Stimulated activated CD8-positive, alpha-beta memory T cell treated with anti-CD3 and anti-CD28 coated beads, Interleukin-15, amount 100 ng/mL, for 24 hours (primary cell): ENCODE measurements around the gene HNRNPD.
"Not testable (repeated sequence)": the region's sequence is repeated elsewhere in the genome, so short reads cannot be mapped to it uniquely, and the experiment has no call there.

Experiments
- DNase-seq: peaks from one replicate; pipeline ENCODE4 v3.0.0-alpha.2; 2020; ENCODE audit warnings: low read depth

Gene HNRNPD

GRCh38 chr4:82372517-82373485 is 990 bp downstream of the HNRNPD start:
- peak; percentile 41 for DNase-seq

GRCh38 chr4:82371497-82371896 is 2.3 kb downstream of the HNRNPD start:
- DNase-seq, result no peak

- no peak for DNase-seq
Measured at GRCh38 chr4:82367438-82368097, 6.2 kb downstream of the HNRNPD start.

DNA sequence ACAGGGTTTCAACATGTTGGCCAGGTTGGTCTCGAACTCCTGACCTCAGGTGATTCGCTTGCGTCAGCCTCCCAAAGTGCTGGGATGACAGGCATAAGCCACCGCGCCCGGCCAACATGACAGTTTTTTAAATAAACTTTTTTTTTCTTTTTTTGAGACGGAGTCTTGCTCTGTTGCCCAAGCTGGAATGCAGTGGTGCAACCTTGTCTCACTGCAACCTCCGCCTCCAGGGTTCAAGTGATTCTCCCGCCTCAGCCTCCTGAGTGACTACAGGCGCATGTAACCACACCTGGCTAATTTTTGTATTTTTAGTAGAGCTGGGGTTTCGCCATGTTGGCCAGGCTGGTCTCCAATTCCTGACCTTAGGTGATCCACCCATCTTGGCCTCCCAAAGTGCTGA is 7.4 kb downstream of the HNRNPD start:
- not testable (repeated sequence) for DNase-seq

- DNase-seq, result no peak
Measured at GRCh38 chr4:82363896-82364487, 9.8 kb downstream of the HNRNPD start.

- no peak for DNase-seq
Measured at GRCh38 chr4:82362565-82362964, 11.2 kb downstream of the HNRNPD start.

DNA sequence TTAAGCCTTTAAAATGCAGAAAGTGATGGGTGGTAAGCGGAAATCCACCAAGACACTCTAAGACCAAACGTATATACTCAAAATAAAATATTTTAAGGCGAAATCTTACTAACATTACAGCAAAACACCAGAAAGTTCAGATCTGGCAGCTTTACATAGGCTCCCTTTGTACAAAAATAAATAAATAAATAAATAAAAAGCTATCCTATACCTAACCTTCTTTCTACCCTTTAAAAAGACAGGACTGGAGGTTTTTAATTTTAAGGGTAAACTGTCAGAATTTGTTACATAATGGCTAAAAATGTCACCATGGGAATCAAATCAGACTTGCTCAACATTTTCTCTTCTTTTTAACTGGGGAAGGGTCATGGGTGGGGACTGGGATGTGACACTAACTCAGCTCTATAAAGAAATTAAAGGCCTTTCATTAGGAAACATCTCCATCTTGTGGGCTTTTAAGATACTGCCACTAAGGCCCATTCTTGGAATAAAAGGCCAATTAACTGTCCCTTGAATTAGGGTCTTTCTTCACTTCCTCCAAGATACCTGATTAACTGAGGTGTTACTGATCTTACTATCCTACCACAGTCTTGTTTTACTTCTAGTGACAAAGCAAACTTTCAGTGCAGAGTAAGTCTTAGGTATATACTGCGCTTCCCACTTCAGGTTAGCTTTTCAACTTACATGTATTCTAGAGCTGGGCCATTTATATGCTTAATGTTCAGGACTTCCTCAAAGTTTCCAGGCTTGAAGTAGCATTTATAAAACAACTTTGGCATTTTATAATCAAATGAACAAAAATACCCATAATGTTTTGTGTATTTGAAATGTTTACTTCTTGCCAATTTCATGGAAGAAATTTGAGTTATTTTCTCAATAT is 13.3 kb downstream of the HNRNPD start:
- no peak for DNase-seq

GRCh38 chr4:82358847-82359246 is 14.9 kb downstream of the HNRNPD start:
- no peak for DNase-seq

GRCh38 chr4:82357640-82358039 is 16.2 kb downstream of the HNRNPD start:
- no peak for DNase-seq

DNA sequence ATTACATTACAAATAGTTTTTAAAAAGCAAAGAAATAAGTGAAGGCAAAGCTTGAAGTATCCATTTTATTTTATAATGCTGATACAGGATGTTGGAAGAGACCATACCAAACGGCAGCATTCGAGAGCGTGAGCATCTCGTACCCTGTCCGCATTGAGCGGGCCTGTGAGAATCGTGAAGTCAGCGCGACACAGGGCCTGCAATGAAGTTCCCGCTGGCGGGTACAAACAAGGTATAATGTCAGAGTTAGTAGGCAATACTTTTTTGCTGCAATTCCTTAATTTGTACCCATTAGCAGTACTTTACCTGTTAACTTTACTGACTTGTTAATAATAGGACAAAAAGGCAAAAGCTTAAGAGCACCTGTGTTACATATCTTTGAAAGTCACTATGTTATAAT is 19.0 kb downstream of the HNRNPD start:
- no peak for DNase-seq

- DNase-seq, result no peak
Measured at GRCh38 chr4:82352825-82353366, 20.9 kb downstream of the HNRNPD start.

DNA sequence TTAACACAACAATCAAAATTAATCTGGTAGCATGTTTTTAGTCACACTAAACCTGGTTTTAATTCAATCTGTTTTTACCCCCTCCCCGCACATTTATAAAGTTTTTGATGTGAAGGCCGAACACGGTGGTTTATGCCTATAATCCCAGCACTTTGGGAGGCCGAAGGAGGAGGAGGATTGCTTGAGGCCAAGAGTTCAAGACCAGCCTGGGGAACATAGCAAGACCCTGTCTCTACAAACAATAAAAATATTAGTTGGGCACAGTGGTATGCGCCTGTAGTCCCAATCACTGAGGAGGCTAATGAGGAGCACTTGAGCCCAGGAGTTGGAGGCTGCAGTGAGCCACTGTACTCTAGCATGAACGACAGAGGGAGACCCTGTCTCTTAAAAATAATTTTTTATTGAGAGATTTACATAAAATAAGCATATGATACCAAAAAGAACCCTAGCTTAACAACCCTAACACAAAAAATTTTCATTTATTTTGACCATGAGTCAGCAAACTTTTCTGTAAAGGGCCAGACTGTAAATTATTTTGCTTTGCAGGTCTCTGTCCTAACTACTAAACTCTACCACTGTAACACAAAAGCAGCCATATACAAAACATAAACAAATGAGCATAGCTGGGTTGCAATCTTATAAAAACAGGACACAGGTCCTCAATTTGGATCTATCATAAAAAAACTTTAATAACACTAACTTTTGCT is 21.5 kb downstream of the HNRNPD start:
- no peak for DNase-seq

- no peak for DNase-seq
Measured at GRCh38 chr4:82346126-82346525, 27.7 kb downstream of the HNRNPD start.

DNA sequence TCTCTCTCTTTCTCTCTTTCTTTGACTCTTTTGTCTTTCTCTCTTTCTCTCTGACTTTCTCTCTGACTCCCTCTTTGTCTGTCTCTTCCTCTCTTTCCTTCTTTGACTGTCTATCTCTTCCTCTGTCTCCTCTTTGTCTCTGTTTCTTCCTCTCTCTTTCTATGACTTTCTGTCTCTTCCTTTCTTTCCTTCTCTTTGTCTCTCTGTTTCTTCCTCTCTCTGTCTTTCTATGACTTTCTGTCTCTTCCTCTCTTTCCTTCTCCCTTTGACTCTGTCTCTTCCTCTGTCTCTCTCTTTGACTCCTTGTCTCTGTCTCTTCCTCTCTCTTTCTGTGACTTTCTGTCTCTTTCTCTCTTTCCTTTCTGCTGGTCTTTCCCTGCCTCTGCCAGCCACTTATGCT is 38.7 kb downstream of the HNRNPD start:
- no peak for DNase-seq

DNA sequence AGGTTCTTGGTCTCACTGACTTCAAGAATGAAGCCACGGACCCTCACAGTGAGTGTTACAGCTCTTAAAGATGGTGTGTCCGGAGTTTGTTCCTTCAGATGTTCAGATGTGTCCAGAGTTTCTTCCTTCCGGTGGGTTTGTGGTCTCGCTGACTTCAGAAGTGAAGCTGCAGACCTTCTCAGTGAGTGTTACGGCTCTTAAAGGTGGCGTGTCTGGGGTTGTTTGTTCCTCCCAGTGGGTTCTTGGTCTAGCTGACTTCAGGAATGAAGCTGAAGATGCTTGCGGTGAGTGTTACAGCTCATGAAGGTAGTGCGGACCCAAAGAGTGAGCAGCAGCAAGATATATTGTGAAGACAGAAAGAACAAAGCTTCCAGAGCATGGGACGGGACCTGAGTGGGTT is 40.1 kb downstream of the HNRNPD start:
- DNase-seq, result not testable (repeated sequence)

DNA sequence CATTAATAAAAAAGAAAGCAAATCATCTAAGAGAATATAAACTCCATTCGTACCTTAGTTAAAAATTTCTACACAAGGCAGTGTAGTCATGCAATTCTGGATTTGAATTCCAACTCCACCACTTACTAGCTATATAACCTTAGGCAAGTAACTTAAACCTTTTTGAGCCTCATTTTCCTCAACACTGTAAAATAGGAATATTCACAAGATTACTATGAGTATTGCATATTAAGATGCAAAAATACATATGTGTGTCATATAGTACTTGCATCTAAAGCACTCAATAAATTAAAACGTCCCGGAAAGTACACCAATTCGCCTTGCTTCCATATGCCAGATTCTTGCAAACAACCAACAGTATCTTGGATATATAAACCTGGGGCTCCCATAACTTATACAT is 42.0 kb downstream of the HNRNPD start:
- no peak for DNase-seq

GRCh38 chr4:82320351-82320750 is 53.4 kb downstream of the HNRNPD start:
- no peak for DNase-seq

DNA sequence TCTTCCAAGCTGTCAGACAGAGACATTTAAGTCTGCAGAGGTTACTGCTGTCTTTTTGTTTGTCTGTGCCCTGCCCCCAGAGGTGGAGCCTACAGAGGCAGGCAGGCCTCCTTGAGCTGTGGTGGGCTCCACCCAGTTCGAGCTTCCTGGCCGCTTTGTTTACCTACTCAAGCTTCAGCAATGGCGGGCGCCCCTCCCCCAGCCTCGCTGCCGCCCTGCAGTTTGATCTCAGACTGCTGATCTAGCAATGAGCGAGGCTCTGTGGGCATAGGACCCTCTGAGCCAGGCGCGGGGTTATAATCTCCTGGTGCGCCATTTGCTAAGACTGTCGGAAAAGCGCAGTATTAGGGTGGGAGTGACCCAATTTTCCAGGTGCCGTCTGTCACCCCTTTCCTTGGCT is 70.7 kb downstream of the HNRNPD start:
- DNase-seq, result not testable (repeated sequence)
